Osteocyte (in vitro differentiated cells): ENCODE results near the gene HSD17B2. TPM values are rescaled to one million over a fixed set of nuclear protein-coding genes. Genes with fewer than 3 reads are reported as not detected.

Experiments used
- DNase-seq: peaks from one replicate; pipeline ENCODE4 v3.0.0; 2021; ENCODE audit warnings: mixed read lengths; ENCODE audit not compliant: unreplicated experiment; ENCODE audit errors: extremely low spot score
- H3K27ac Mint-ChIP-seq: one replicate; pipeline ENCODE4 v1.8.0; 2021; ENCODE audit warnings: mild to moderate bottlenecking, mixed read lengths; ENCODE audit not compliant: unreplicated experiment
- H3K27me3 Mint-ChIP-seq: one replicate; pipeline ENCODE4 v1.8.0; 2021; ENCODE audit warnings: mixed read lengths; ENCODE audit not compliant: unreplicated experiment
- H3K36me3 Mint-ChIP-seq: one replicate; pipeline ENCODE4 v1.8.0; 2021; ENCODE audit warnings: mixed read lengths; ENCODE audit not compliant: unreplicated experiment
- H3K4me1 Mint-ChIP-seq: one replicate; pipeline ENCODE4 v1.8.0; 2021; ENCODE audit warnings: mixed read lengths; ENCODE audit not compliant: unreplicated experiment
- H3K4me3 Mint-ChIP-seq: one replicate; pipeline ENCODE4 v1.8.0; 2021; ENCODE audit warnings: mild to moderate bottlenecking, moderate library complexity, mixed read lengths; ENCODE audit not compliant: unreplicated experiment
- H3K9me3 Mint-ChIP-seq: one replicate; pipeline ENCODE4 v1.8.0; 2021; ENCODE audit warnings: mixed read lengths; ENCODE audit not compliant: unreplicated experiment
- CTCF ChIP-seq: fragments of 200-600 bp; sonication (generic); IDR thresholded peaks from 2 replicates; pipeline ENCODE4 v1.5.0; 2021; ENCODE audit warnings: antibody characterized with exemption, mild to moderate bottlenecking, moderate library complexity
- total RNA-seq: library from RNA; stranded (reverse); gene quantifications from 2 replicates; pipeline ENCODE4 v1.2.1, GENCODE V29; 2021

HSD17B2 gene
- total RNA-seq, 1 donor from 2014 or later, result 0.40 TPM

DNA sequence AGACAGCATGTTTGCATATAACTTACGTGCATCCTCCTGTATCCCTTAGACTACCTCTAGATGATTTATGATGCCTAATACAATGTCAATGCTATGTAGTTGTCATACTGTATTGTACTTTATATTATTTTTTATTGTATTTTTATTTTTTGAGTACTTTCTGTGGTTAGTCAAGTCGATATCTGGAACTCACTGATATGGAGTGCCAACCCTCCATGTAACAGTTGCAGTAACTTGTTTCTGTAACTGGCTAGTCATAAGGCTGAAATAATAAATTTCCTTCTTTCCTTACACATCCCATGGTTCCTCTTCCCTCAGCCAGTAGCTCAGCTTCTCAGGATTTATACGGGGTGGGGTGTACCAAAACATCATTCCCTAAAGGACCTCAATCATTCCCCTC is 111.5 kb downstream of the HSD17B2 start:
- no peaks in the 10 kb centered on the region for H3K9me3 Mint-ChIP-seq
- H3K4me3 Mint-ChIP-seq, result no peak overlapping the region
- no peaks in the 10 kb centered on the region for H3K4me1 Mint-ChIP-seq
- TF ChIP-seq CTCF, result no peak
- H3K27ac Mint-ChIP-seq, result no peak overlapping the region
- peaks cover 15% of the 10 kb centered on the region for H3K36me3 Mint-ChIP-seq
- no peak for DNase-seq
- H3K27me3 Mint-ChIP-seq, result no peaks in the 10 kb centered on the region

- DNase-seq, result no peak
- no peak overlapping the region for H3K4me3 Mint-ChIP-seq
- no peaks in the 10 kb centered on the region for H3K27me3 Mint-ChIP-seq
- no peaks in the 10 kb centered on the region for H3K9me3 Mint-ChIP-seq
- no peak for TF ChIP-seq CTCF
- no peaks in the 10 kb centered on the region for H3K4me1 Mint-ChIP-seq
- peaks cover 15% of the 10 kb centered on the region for H3K36me3 Mint-ChIP-seq
- no peak overlapping the region for H3K27ac Mint-ChIP-seq
Observed at GRCh38 chr16:82146957-82147356, 111.9 kb downstream of the HSD17B2 start.

- no peak for TF ChIP-seq CTCF
Observed at GRCh38 chr16:82147546-82147945, 112.5 kb downstream of the HSD17B2 start.

More at GRCh38 chr16:82147546-82147945, 112.5 kb downstream of the HSD17B2 start:
- Mint-ChIP-seq H3K4me1 (no peaks in the 10 kb centered on the region), H3K36me3 (peaks cover 15% of the 10 kb centered on the region), H3K9me3 (no peaks in the 10 kb centered on the region), H3K27me3 (no peaks in the 10 kb centered on the region), H3K27ac (no peak overlapping the region), H3K4me3 (no peak overlapping the region)
- DNase-seq, result no peak

Other genes with a start within 250 kb of the HSD17B2 start
- not detected in 2 replicates for gene SDR42E1, start 23.8 kb upstream of the HSD17B2 start, total RNA-seq
- 13.6 and 14.9 TPM in 2 replicates for gene MPHOSPH6, start 135.0 kb downstream of the HSD17B2 start, total RNA-seq